Activated gamma-delta T cell (primary cell): ENCODE measurements around the gene RBM33.

ENCODE experiments used
- DNase-seq: peaks from one replicate; lab custom pipeline; 2025; lab: John Stamatoyannopoulos, UW

The RBM33 gene

GRCh38 chr7:155824227-155824886, 179.9 kb downstream of the RBM33 start:
- DNase-seq = no peak

- DNase-seq = no peak
These were observed 180.9 kb downstream of the RBM33 start for GRCh38 chr7:155825336-155825735.

- DNase-seq = no peak
These were observed 185.5 kb downstream of the RBM33 start for GRCh38 chr7:155829796-155830470.
